Aorta (tissue), 5 donors: ENCODE data around the gene CD300H. TPM values are rescaled to one million over a fixed set of nuclear protein-coding genes. Genes with fewer than 3 reads are reported as not detected.

Source experiments
- ATAC-seq: fragments of 200-7000 bp; cut with Tn5 transposase; one replicate; pipeline ENCODE4 v1.9.1; 2022; ENCODE audit warnings: moderate library complexity; ENCODE audit not compliant: low FRiP score
- DNase-seq, 2 donors: peaks; one replicate each; pipeline ENCODE4 v3.0.0-alpha.2; 2020
- H3K27ac ChIP-seq, 2 donors: one replicate each; pipeline ENCODE4 v1.5.1; 2013; ENCODE audit warnings: low read length in 2 of 2, mild to moderate bottlenecking in 2 of 2, moderate library complexity in 2 of 2, control low read depth in 1 of 2, inconsistent platforms in 1 of 2, low read depth in 1 of 2
- H3K27me3 ChIP-seq, 2 donors: one replicate each; pipeline ENCODE4 v1.6.1; 2013; ENCODE audit warnings: control low read depth in 1 of 2, low read length in 1 of 2, mild to moderate bottlenecking in 1 of 2, moderate library complexity in 1 of 2; ENCODE audit not compliant: insufficient read depth in 2 of 2, control insufficient read depth in 1 of 2
- H3K36me3 ChIP-seq, 2 donors: one replicate each; pipeline ENCODE4 v1.6.1; 2013; ENCODE audit warnings: control low read depth in 1 of 2, low read length in 1 of 2, mild to moderate bottlenecking in 1 of 2; ENCODE audit not compliant: insufficient read depth in 2 of 2, control insufficient read depth in 1 of 2
- H3K4me1 ChIP-seq, 2 donors: one replicate each; pipeline ENCODE4 v1.6.1; 2013; ENCODE audit warnings: low read length in 2 of 2, control low read depth in 1 of 2, mild to moderate bottlenecking in 1 of 2, moderate library complexity in 1 of 2; ENCODE audit not compliant: insufficient read depth in 2 of 2, control insufficient read depth in 1 of 2
- H3K4me3 ChIP-seq, 2 donors: one replicate each; pipeline ENCODE4 v1.5.1; 2013; ENCODE audit warnings: low read length in 2 of 2, control low read depth in 1 of 2, mild to moderate bottlenecking in 1 of 2
- H3K9me3 ChIP-seq: one replicate; pipeline ENCODE4 v1.6.1; 2013; ENCODE audit warnings: mild to moderate bottlenecking, low read length; ENCODE audit not compliant: control insufficient read depth
- WGBS, 2 donors: extraction: QIAGEN DNeasy Blood & Tissue Kit; methylation state at CpG; one replicate each; pipeline ENCODE4 v1.1.7; 2013; 5-methylcytosine and 5-hydroxymethylcytosine counted together
- intact Hi-C, 2 donors: fragments of 100-400 bp; cut with DNase I; formaldehyde crosslinking; loops; one replicate each; pipeline versions ENCODE4 v1.14.2 to v1.15.0; 2022
- long read RNA-seq, 2 donors: library from polyadenylated mRNA; unstranded; transcript quantifications; one replicate each; pipeline ENCODE4 v2.0.0, GENCODE V29; 2020 to 2021
- polyA plus RNA-seq, 2 donors: library from polyadenylated mRNA; stranded (reverse); fragments of 200-250 nt; gene quantifications; one replicate each; pipeline ENCODE4 v1.2.3, GENCODE V29; 2013
- total RNA-seq, 2 donors: library from RNA; stranded (reverse); fragmentation: NEBNext Ultra II Directional; extraction: Animal tissue kit (Norgen Biotek cat#: 25700); gene quantifications; one replicate each; pipeline ENCODE4 v1.2.1, GENCODE V29; 2021
- donor health status: healthy with polysubstance abuse.
- donor health status: Bipolar disorder and iron deficiency.
- donor health status: DM: no; HTN: no; CAD: no.
- donor health status: DM: no; HTN: no; CAD: no.
- donor health status: DM: yes; HTN: yes; CAD: no.

The CD300H gene
- total RNA-seq (not detected), polyA plus RNA-seq (not detected)
- long read RNA-seq, donor 1 = 0 reads
- long read RNA-seq, donor 2 = 0 reads

DNA sequence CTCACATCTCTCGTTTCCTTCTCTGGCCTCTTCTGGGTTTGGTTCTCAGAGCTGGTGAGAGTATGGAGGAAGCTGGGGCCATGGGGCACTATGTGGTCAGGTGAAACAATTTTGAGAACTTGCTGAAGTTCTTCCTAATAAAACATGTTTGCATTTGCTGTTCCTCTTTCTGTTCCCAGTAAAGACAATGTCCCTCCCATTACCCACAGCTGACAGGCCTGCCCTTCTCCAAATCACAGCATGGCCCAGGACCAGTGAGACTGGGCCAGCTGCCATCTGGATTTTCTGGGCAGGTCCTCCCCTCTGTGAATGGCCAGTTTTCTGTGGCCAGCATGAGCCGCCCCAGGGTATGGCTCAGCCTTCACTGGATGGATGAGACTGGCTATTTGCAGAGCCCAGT lies at the start of gene CD300H:
Gene CD300H (minus strand): TSS at position 113 of the 400 bp plus-strand sequence.
- Histone ChIP-seq H3K27me3 (no peaks in the 10 kb centered on the region), H3K27ac (no peak within 1 kb of the TSS), H3K9me3 (no peaks in the 10 kb centered on the region), H3K4me3 (no peak within 1 kb of the TSS), H3K4me1 (no peaks in the 10 kb centered on the region), H3K36me3 (no peaks in the 10 kb centered on the region)
- intact Hi-C loops = no loop called here
- DNase-seq (peak in 1 of 2 donors; percentile 76), ATAC-seq (no peak)
- WGBS, 2 donors = 78 to 80% methylated on average over 2 of the region's 2 CpGs

DNA sequence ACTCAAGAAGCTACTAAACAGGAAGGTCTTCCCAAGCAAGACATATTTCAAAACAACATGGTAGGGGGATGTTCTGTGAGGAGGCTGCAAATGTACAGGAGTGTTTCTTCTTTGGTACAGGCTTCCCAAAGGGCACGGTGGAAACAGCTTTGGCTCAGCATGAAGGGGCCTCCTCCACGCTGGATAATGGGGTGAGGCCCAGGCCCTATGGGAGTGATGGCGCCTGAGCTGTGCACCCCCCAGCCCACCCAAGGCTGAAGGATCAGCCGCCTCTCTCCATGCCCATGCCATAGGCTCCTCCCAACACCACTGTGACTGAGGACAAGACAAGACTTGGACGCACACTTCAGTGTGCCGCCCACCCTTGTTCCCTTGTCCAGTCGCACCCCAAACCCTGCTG lies 49.4 kb upstream of the CD300H start:
- Histone ChIP-seq H3K4me1 (no peaks in the 10 kb centered on the region), H3K27ac (no peak overlapping the region), H3K36me3 (no peaks in the 10 kb centered on the region), H3K4me3 (no peak overlapping the region), H3K27me3 (peaks cover 0 to 2% of the 10 kb centered on the region in 2 donors), H3K9me3 (peaks cover 1% of the 10 kb centered on the region)
- intact Hi-C loops = no loop called here
- DNase-seq = peak in 1 of 2 donors; percentile 31
- no peak for ATAC-seq
- 87 to 93% methylated on average over 7 of the region's 7 CpGs for WGBS, 2 donors

DNA sequence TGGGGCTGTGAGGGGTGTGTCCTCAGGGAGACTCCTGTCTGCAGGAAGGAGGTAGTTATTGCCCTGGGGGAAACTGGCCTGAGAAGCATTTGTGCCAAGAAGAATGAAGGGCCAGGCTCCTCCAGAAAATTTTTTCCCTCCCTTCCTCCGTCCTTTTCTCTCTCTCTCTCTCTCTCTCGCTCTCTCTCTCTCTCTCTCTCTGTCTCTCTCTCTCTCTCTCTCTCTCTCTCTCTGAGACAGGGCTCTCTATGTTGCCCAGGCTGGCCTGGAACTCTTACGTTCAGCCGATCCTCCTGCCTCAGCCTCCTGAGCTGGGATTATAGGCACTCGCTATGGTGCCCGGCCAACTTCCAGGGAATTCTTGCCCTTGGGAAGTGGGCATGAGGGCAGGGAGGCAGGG lies 44.7 kb upstream of the CD300H start:
- no peaks in the 10 kb centered on the region for H3K4me1 ChIP-seq
- no peak overlapping the region for H3K27ac ChIP-seq
- H3K4me3 ChIP-seq = no peak overlapping the region
- H3K9me3 ChIP-seq = peaks cover 4% of the 10 kb centered on the region
- peak in 1 of 2 donors; percentile 44 for DNase-seq
- ATAC-seq = no peak
- H3K27me3 ChIP-seq = peaks cover 0 to 2% of the 10 kb centered on the region in 2 donors
- 85 to 89% methylated on average over 5 to 6 of the region's 6 CpGs for WGBS, 2 donors
- no peaks in the 10 kb centered on the region for H3K36me3 ChIP-seq
- intact Hi-C loops = no loop called here

DNA sequence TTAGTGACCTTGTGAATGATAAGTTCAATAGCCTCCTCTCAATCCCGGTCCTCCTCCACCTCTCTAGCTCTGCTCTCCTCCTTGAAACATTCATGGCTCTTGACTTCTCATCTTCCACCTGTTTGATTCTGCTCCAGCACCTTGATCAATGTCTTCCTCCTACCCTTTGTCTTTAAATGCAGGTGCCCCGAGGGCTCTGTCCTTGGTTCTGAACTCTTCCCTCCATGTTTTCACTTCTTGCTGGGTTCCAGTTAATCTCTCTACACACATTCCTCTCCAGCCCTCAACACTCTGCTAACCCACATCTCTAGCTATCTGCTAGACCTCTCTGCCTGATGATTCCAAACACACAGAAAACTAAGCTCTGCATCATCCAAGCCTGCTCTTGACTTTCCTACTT lies 42.8 kb upstream of the CD300H start:
- Histone ChIP-seq H3K9me3 (peaks cover 4% of the 10 kb centered on the region), H3K4me3 (no peak overlapping the region), H3K27me3 (peaks cover 0 to 2% of the 10 kb centered on the region in 2 donors), H3K36me3 (no peaks in the 10 kb centered on the region), H3K27ac (no peak overlapping the region), H3K4me1 (no peaks in the 10 kb centered on the region)
- DNase-seq (no peak), ATAC-seq (no peak)
- WGBS, 2 donors = 42 to 63% methylated on average over 2 of the region's 2 CpGs
- intact Hi-C loops = no loop called here

DNA sequence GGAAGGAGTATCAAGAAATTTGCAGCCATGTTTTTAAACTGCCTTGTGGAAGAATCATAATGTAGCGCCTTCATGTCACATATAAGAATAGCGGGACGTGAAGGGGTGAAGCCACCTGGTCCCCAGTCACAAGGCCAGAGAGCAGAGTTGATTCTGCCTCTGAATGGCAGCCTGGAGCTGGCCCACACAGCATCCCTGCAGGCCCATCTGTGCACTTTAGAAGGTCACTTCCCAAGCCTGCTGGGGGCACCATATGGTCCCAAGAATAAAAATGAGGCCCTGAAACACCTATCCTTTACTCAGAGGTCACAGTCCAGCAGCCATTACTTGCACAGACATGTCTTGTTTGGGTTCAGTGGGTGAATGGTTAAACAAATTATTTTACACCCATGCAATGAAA lies 41.2 kb upstream of the CD300H start:
- no peak for ATAC-seq
- H3K27me3 ChIP-seq = no peaks in the 10 kb centered on the region
- H3K4me1 ChIP-seq = no peaks in the 10 kb centered on the region
- H3K27ac ChIP-seq = no peak overlapping the region
- no peak for DNase-seq
- peaks cover 3% of the 10 kb centered on the region for H3K9me3 ChIP-seq
- intact Hi-C loops = no loop called here
- WGBS, 2 donors = 90 to 94% methylated on average over 3 of the region's 3 CpGs
- no peaks in the 10 kb centered on the region for H3K36me3 ChIP-seq
- no peak overlapping the region for H3K4me3 ChIP-seq

DNA sequence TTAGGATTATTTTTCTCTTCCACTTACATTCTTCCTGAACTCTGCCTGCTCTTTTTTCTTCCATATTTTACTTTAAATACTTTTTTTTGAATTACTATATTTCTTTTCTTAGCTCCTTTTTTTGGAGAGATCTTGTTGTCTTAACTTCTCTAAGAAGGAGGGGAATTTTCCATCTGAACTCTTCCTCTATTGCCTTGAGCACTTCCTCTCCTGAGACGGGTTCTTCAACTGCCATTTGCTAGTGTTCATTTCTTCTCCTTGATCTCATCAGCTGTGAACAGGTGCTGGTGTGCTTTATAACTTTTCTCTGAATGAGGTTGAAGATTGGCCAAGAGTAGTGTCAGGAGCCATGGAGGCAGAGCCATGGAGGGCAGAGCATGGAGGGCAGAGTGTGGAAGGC lies 39.9 kb upstream of the CD300H start:
- Histone ChIP-seq H3K4me1 (no peaks in the 10 kb centered on the region), H3K4me3 (no peak overlapping the region), H3K9me3 (peaks cover 3% of the 10 kb centered on the region), H3K27ac (no peak overlapping the region), H3K27me3 (no peaks in the 10 kb centered on the region), H3K36me3 (no peaks in the 10 kb centered on the region)
- ATAC-seq (no peak), DNase-seq (no peak)
- 57 to 68% methylated on average over 1 of the region's 1 CpG for WGBS, 2 donors
- intact Hi-C loops = no loop called here

DNA sequence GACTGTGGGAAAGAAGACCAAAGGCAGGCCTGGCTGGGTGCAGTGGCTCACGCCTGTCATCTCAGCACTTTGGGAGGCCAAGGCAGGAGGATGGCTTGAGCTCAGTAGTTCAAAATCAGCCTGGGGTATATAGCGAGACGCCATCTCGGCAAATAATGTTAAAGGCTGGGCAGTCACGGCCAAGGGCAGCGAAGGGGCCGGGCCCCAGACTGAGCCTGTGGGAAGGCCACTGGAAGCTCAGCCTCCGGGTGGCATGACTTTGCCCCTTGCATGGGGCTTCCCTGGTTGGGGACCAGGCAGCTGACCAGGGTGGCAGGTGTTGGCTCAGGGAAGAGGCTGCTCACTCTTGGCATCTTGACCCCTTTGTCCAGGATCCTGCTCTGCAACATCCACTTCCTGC lies 38.7 kb upstream of the CD300H start:
- no peaks in the 10 kb centered on the region for H3K4me1 ChIP-seq
- H3K27me3 ChIP-seq = no peaks in the 10 kb centered on the region
- 82 to 96% methylated on average over 8 of the region's 8 CpGs for WGBS, 2 donors
- DNase-seq (peak in 1 of 2 donors; percentile 27), ATAC-seq (no peak)
- no peak overlapping the region for H3K27ac ChIP-seq
- no peak overlapping the region for H3K4me3 ChIP-seq
- no peaks in the 10 kb centered on the region for H3K36me3 ChIP-seq
- intact Hi-C loops = no loop called here
- peaks cover 3% of the 10 kb centered on the region for H3K9me3 ChIP-seq

DNA sequence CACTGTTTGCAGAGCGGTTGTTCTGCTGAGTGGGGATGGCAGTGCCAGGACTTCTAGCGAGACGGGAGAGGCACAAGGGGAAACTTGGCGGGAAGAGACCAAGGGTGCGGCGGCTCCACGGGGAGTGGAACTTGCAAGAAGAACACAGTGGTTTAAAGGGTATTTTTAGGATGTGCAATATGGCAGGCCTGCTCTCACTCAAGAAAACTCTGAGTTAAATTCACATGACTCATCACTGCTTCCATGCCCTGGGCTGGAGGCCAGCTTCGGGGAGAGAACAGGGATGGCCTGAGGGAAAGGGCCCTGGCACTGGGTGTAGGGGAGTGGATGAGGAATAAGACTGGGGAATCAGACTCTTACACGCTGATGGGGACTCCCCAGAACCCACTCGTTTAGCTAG lies 38.1 kb upstream of the CD300H start:
- no peaks in the 10 kb centered on the region for H3K4me1 ChIP-seq
- DNase-seq = peak; percentile 77 to 83
- intact Hi-C loops = no loop called here
- peaks cover 3% of the 10 kb centered on the region for H3K9me3 ChIP-seq
- no peak overlapping the region for H3K4me3 ChIP-seq
- H3K27ac ChIP-seq = no peak overlapping the region
- 34 to 41% methylated on average over 10 of the region's 10 CpGs for WGBS, 2 donors
- no peaks in the 10 kb centered on the region for H3K36me3 ChIP-seq
- peak; percentile 76 for ATAC-seq
- no peaks in the 10 kb centered on the region for H3K27me3 ChIP-seq

DNA sequence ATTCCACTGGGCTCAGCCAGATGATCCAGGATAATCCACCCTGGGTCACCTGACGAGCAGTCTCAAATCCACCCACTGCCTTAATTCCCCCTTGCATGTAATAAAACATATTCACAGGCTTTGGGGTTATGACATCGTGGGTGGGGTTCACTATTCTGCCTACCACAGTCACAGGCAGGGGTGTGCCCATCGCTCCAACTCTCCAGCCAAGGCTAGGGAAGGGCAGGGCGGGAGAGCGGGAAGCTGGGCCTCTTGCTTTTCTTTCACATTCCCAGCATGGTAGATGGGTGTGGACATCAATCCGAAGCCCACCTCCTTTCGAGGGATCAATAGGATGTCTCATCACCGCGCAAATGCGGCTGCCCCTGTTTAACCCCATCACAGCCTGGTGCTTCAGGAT lies 37.5 kb upstream of the CD300H start:
- Histone ChIP-seq H3K27me3 (no peaks in the 10 kb centered on the region), H3K27ac (no peak overlapping the region), H3K4me1 (no peaks in the 10 kb centered on the region), H3K9me3 (peaks cover 3% of the 10 kb centered on the region), H3K36me3 (no peaks in the 10 kb centered on the region), H3K4me3 (no peak overlapping the region)
- intact Hi-C loops = no loop called here
- peak; percentile 21 for ATAC-seq
- no peak for DNase-seq
- whole genome bisulfite sequencing, 2 donors = 77% methylated on average over 10 of the region's 10 CpGs
